WTC11 (cell line): ENCODE measurements around the gene WWOX. TPM values are rescaled to one million over a fixed set of nuclear protein-coding genes. Genes with fewer than 3 reads are reported as not detected.

Experiments used
- ATAC-seq: fragments of 200-7000 bp; cut with Tn5 transposase; 2 replicates; pipeline ENCODE4 v1.10.0; 2021; ENCODE audit warnings: mild to moderate bottlenecking, moderate library complexity
- CTCF ChIA-PET: fragments of 300-600 bp; sonication (Branson Sonifier 250); formaldehyde crosslinking; loops from one replicate; lab custom pipeline; 2021; ENCODE audit warnings: antibody characterized with exemption; lab: Charles Lee
- POLR2A ChIA-PET: fragments of 350-600 bp; sonication (Branson Sonifier 250); formaldehyde crosslinking; loops from one replicate; lab custom pipeline; 2021; ENCODE audit warnings: antibody characterized with exemption; lab: Charles Lee
- DNase-seq: peaks from one replicate; pipeline ENCODE4 v3.0.0; 2021; ENCODE audit warnings: low spot score
- H3K27ac Mint-ChIP-seq: 2 replicates; pipeline ENCODE4 v1.8.0; 2021; ENCODE audit warnings: mixed read lengths
- H3K27me3 Mint-ChIP-seq: 2 replicates; pipeline ENCODE4 v1.8.0; 2021; ENCODE audit warnings: low read depth, mild to moderate bottlenecking, moderate library complexity, mixed read lengths
- H3K36me3 Mint-ChIP-seq: 2 replicates; pipeline ENCODE4 v1.8.0; 2021; ENCODE audit warnings: mixed read lengths
- H3K4me1 Mint-ChIP-seq: 2 replicates; pipeline ENCODE4 v1.8.0; 2022; ENCODE audit warnings: mixed read lengths
- H3K4me3 Mint-ChIP-seq: 2 replicates; pipeline ENCODE4 v1.8.0; 2021; ENCODE audit warnings: mild to moderate bottlenecking, moderate library complexity, mixed read lengths
- H3K9me3 Mint-ChIP-seq: 2 replicates; pipeline ENCODE4 v1.8.0; 2021; ENCODE audit warnings: mixed read lengths
- ATF2 ChIP-seq: sonication (generic); formaldehyde crosslinking; IDR thresholded peaks from 2 replicates; pipeline ENCODE4 v1.8.1; 2022; ENCODE audit warnings: low read depth, missing genetic modification reagents, borderline replicate concordance
- CTCF ChIP-seq: fragments of 200-600 bp; IDR thresholded peaks from 2 replicates; pipeline ENCODE4 v1.8.0; 2022; ENCODE audit warnings: antibody characterized with exemption
- ELF4 ChIP-seq: sonication (generic); formaldehyde crosslinking; IDR thresholded peaks from 2 replicates; pipeline ENCODE4 v1.8.1; 2022; ENCODE audit warnings: low read depth, mild to moderate bottlenecking, moderate library complexity, missing genetic modification reagents
- ERG ChIP-seq: fragments of 250-450 bp; sonication (Bioruptor Pico); IDR thresholded peaks from 2 replicates; pipeline ENCODE4 v1.8.0; 2021; ENCODE audit warnings: mild to moderate bottlenecking
- FOXJ3 ChIP-seq: sonication (generic); formaldehyde crosslinking; IDR thresholded peaks from 2 replicates; pipeline ENCODE4 v1.9.0; 2021; ENCODE audit warnings: missing genetic modification reagents, mild to moderate bottlenecking, borderline replicate concordance
- FOXK1 ChIP-seq: sonication (generic); formaldehyde crosslinking; IDR thresholded peaks from 2 replicates; pipeline ENCODE4 v1.8.0; 2022; ENCODE audit warnings: mild to moderate bottlenecking, moderate library complexity, missing genetic modification reagents
- GABPB1 ChIP-seq: sonication (generic); formaldehyde crosslinking; IDR thresholded peaks from 2 replicates; pipeline ENCODE4 v1.8.1; 2023; ENCODE audit warnings: mild to moderate bottlenecking, missing genetic modification reagents
- GRHL2 ChIP-seq: fragments of 250-450 bp; sonication (Bioruptor Pico); IDR thresholded peaks from 2 replicates; pipeline ENCODE4 v1.8.0; 2022; ENCODE audit warnings: mild to moderate bottlenecking, moderate library complexity; ENCODE audit not compliant: insufficient replicate concordance, severe bottlenecking
- GTF2I ChIP-seq: fragments of 250-450 bp; sonication (Bioruptor Pico); conservative IDR thresholded peaks from 2 replicates; pipeline ENCODE4 v1.4.0; 2021; ENCODE audit warnings: mild to moderate bottlenecking
- HMGA2 ChIP-seq: fragments of 250-450 bp; sonication (Bioruptor Pico); IDR thresholded peaks from 2 replicates; pipeline ENCODE4 v1.4.0; 2021; ENCODE audit warnings: mild to moderate bottlenecking, moderate library complexity
- HMGXB4 ChIP-seq: sonication (generic); formaldehyde crosslinking; IDR thresholded peaks from 2 replicates; pipeline ENCODE4 v1.8.1; 2023; ENCODE audit warnings: mild to moderate bottlenecking, moderate library complexity, missing genetic modification reagents
- MXD4 ChIP-seq: fragments of 250-450 bp; sonication (Bioruptor Pico); IDR thresholded peaks from 2 replicates; pipeline ENCODE4 v1.8.0; 2021; ENCODE audit warnings: mild to moderate bottlenecking, moderate library complexity, borderline replicate concordance
- NR2C2 ChIP-seq: sonication (generic); formaldehyde crosslinking; IDR thresholded peaks from 2 replicates; pipeline ENCODE4 v1.8.0; 2022; ENCODE audit warnings: mild to moderate bottlenecking, missing genetic modification reagents
- SMAD4 ChIP-seq: sonication (generic); formaldehyde crosslinking; IDR thresholded peaks from 2 replicates; pipeline ENCODE4 v1.8.0; 2022; ENCODE audit warnings: mild to moderate bottlenecking, missing genetic modification reagents
- STAT6 ChIP-seq: sonication (generic); formaldehyde crosslinking; conservative IDR thresholded peaks from 2 replicates; pipeline ENCODE4 v1.8.1; 2023; ENCODE audit warnings: mild to moderate bottlenecking, low read depth, missing genetic modification reagents, moderate library complexity
- TP53 ChIP-seq: sonication (generic); formaldehyde crosslinking; IDR thresholded peaks from 2 replicates; pipeline ENCODE4 v1.8.1; 2023; ENCODE audit warnings: mild to moderate bottlenecking, missing genetic modification reagents
- USF1 ChIP-seq: sonication (generic); formaldehyde crosslinking; IDR thresholded peaks from 2 replicates; pipeline ENCODE4 v1.8.0; 2022; ENCODE audit warnings: mild to moderate bottlenecking, missing genetic modification reagents
- ZNF219 ChIP-seq: sonication (generic); formaldehyde crosslinking; IDR thresholded peaks from 2 replicates; pipeline ENCODE4 v1.8.0; 2023; ENCODE audit warnings: missing genetic modification reagents, mild to moderate bottlenecking, borderline replicate concordance
- ZNF232 ChIP-seq: sonication (generic); formaldehyde crosslinking; IDR thresholded peaks from 2 replicates; pipeline ENCODE4 v1.8.0; 2022; ENCODE audit warnings: mild to moderate bottlenecking, missing genetic modification reagents
- ZSCAN18 ChIP-seq: fragments of 250-450 bp; sonication (Bioruptor Pico); IDR thresholded peaks from 2 replicates; pipeline ENCODE4 v2.1.2; 2022; ENCODE audit warnings: mild to moderate bottlenecking, moderate library complexity
- total RNA-seq: library from RNA; stranded (reverse); gene quantifications from 3 replicates; pipeline ENCODE4 v1.2.3, GENCODE V29; 2021

The WWOX gene
- total RNA-seq, 1 experiment from 2014 or later, result 15.7 TPM

GRCh38 chr16:78579020-78579419 is 479.6 kb downstream of the WWOX start (continued):
- TF ChIP-seq GRHL2 (CRISPR knock-in tag) (no peak), STAT6 (CRISPR knock-in tag) (no peak), FOXJ3 (CRISPR knock-in tag) (no peak), CTCF (no peak), HMGXB4 (no peak)

GRCh38 chr16:78583441-78583840 is 484.0 kb downstream of the WWOX start:
- Mint-ChIP-seq H3K4me1 (peaks cover 37% of the 10 kb centered on the region), H3K27me3 (no peaks in the 10 kb centered on the region; the same call in 1 of the 2 replicates), H3K36me3 (no peaks in the 10 kb centered on the region), H3K9me3 (no peaks in the 10 kb centered on the region), H3K4me3 (no peak overlapping the region), H3K27ac (no peak overlapping the region)
- ATAC-seq, result no peak
- TF ChIP-seq ERG (CRISPR knock-in tag) (no peak), CTCF (no peak), USF1 (no peak), SMAD4 (CRISPR knock-in tag) (no peak), ZNF219 (no peak), ZSCAN18 (no peak), HMGA2 (no peak), FOXJ3 (CRISPR knock-in tag) (no peak), GABPB1 (no peak), GTF2I (CRISPR knock-in tag) (no peak), ZNF232 (CRISPR knock-in tag) (no peak), NR2C2 (CRISPR knock-in tag) (no peak), MXD4 (CRISPR knock-in tag) (no peak), GRHL2 (CRISPR knock-in tag) (no peak), ELF4 (CRISPR knock-in tag) (no peak), ATF2 (CRISPR knock-in tag) (no peak), TP53 (CRISPR knock-in tag) (no peak), FOXK1 (CRISPR knock-in tag) (no peak)
- DNase-seq, result no peak
- ChIA-PET CTCF (interaction anchor here (0.8 to 1.6 kb wide), 2 partner anchors 355 to 484 kb away, joined by 3 read pairs; partner anchors contain the start of gene WWOX), POLR2A (no interaction called here)
